Measurements from ENCODE around the gene NFASC. TPM values are rescaled to one million over a fixed set of nuclear protein-coding genes. Genes with fewer than 3 reads are reported as not detected.

The NFASC gene
- total and polyA plus RNA-seq, 2 experiments from 2014 or later: 0.75 to 2.2 TPM

- Histone ChIP-seq H2AFZ (no peak overlapping the region), H3K9me3 (ENCODE audit: low read depth) (no peaks in the 10 kb centered on the region), H3K4me3 (no peak overlapping the region), H3K36me3 (replicated peaks; ENCODE audit: insufficient read depth, low read depth) (no peaks in the 10 kb centered on the region), H3K27me3 (peaks cover 16% of the 10 kb centered on the region), H3K4me1 (ENCODE audit: insufficient read depth) (no peaks in the 10 kb centered on the region), H3K4me2 (no peak overlapping the region), H3K79me2 (no peaks in the 10 kb centered on the region), H3K27ac (no peak overlapping the region), H4K20me1 (ENCODE audit: insufficient read depth, poor library complexity, severe bottlenecking) (no peaks in the 10 kb centered on the region), H3K9me2 (replicated peaks; ENCODE audit: insufficient read depth) (no peaks in the 10 kb centered on the region)
- WGBS (ENCODE audit: low lambda C conversion rate, missing lambda C conversion rate): 56% methylated on average over 12 of the region's 12 CpGs
- DNase-seq (ENCODE audit: low spot score): peak; percentile 44
- TF ChIP-seq EZH2 (IDR thresholded peaks at IDR 0.05; ENCODE audit: borderline replicate concordance) (no peak), EZH2phosphoT487 (IDR thresholded peaks at IDR 0.05; ENCODE audit: low read depth, severe bottlenecking, unreplicated experiment) (no peak)
- TF ChIP-seq, protein P1, sequence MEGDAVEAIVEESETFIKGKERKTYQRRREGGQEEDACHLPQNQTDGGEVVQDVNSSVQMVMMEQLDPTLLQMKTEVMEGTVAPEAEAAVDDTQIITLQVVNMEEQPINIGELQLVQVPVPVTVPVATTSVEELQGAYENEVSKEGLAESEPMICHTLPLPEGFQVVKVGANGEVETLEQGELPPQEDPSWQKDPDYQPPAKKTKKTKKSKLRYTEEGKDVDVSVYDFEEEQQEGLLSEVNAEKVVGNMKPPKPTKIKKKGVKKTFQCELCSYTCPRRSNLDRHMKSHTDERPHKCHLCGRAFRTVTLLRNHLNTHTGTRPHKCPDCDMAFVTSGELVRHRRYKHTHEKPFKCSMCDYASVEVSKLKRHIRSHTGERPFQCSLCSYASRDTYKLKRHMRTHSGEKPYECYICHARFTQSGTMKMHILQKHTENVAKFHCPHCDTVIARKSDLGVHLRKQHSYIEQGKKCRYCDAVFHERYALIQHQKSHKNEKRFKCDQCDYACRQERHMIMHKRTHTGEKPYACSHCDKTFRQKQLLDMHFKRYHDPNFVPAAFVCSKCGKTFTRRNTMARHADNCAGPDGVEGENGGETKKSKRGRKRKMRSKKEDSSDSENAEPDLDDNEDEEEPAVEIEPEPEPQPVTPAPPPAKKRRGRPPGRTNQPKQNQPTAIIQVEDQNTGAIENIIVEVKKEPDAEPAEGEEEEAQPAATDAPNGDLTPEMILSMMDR (IDR thresholded peaks at IDR 0.05; ENCODE audit: poor library complexity): no peak
Observed at GRCh38 chr1:204971517-204972336, 101.1 kb downstream of the NFASC start.

GRCh38 chr1:204972426-204972825, 101.8 kb downstream of the NFASC start:
- no peak overlapping the region for H3K4me2 ChIP-seq
- no peak overlapping the region for H2AFZ ChIP-seq
- H3K4me1 ChIP-seq (ENCODE audit: insufficient read depth): no peaks in the 10 kb centered on the region
- H3K9me2 ChIP-seq (replicated peaks; ENCODE audit: insufficient read depth): no peaks in the 10 kb centered on the region
- H4K20me1 ChIP-seq (ENCODE audit: insufficient read depth, poor library complexity, severe bottlenecking): no peaks in the 10 kb centered on the region
- no peak for TF ChIP-seq EZH2 (IDR thresholded peaks at IDR 0.05; ENCODE audit: borderline replicate concordance)
- TF ChIP-seq, protein P1 (IDR thresholded peaks at IDR 0.05; ENCODE audit: poor library complexity): no peak
- TF ChIP-seq EZH2phosphoT487 (IDR thresholded peaks at IDR 0.05; ENCODE audit: low read depth, severe bottlenecking, unreplicated experiment): no peak
- H3K79me2 ChIP-seq: no peaks in the 10 kb centered on the region
- no peak overlapping the region for H3K27ac ChIP-seq
- no peaks in the 10 kb centered on the region for H3K9me3 ChIP-seq (ENCODE audit: low read depth)
- WGBS (ENCODE audit: low lambda C conversion rate, missing lambda C conversion rate): 86% methylated on average over 1 of the region's 1 CpG
- no peak overlapping the region for H3K4me3 ChIP-seq
- H3K27me3 ChIP-seq: peaks cover 14% of the 10 kb centered on the region
- H3K36me3 ChIP-seq (replicated peaks; ENCODE audit: insufficient read depth, low read depth): no peaks in the 10 kb centered on the region
- no peak for DNase-seq (ENCODE audit: low spot score)

- Histone ChIP-seq H3K4me1 (ENCODE audit: insufficient read depth) (no peaks in the 10 kb centered on the region), H3K27ac (no peak overlapping the region), H3K9me2 (replicated peaks; ENCODE audit: insufficient read depth) (no peaks in the 10 kb centered on the region), H3K36me3 (replicated peaks; ENCODE audit: insufficient read depth, low read depth) (no peaks in the 10 kb centered on the region), H3K9me3 (ENCODE audit: low read depth) (no peaks in the 10 kb centered on the region), H3K27me3 (peaks cover 14% of the 10 kb centered on the region), H3K79me2 (no peaks in the 10 kb centered on the region), H2AFZ (no peak overlapping the region), H3K4me2 (no peak overlapping the region), H4K20me1 (ENCODE audit: insufficient read depth, poor library complexity, severe bottlenecking) (no peaks in the 10 kb centered on the region), H3K4me3 (no peak overlapping the region)
- DNase-seq (ENCODE audit: low spot score): no peak
- TF ChIP-seq EZH2 (IDR thresholded peaks at IDR 0.05; ENCODE audit: borderline replicate concordance): no peak
- TF ChIP-seq EZH2phosphoT487 (IDR thresholded peaks at IDR 0.05; ENCODE audit: low read depth, severe bottlenecking, unreplicated experiment): no peak
- TF ChIP-seq, protein P1 (IDR thresholded peaks at IDR 0.05; ENCODE audit: poor library complexity): no peak
- WGBS (ENCODE audit: low lambda C conversion rate, missing lambda C conversion rate): 75% methylated on average over 6 of the region's 6 CpGs
Observed at GRCh38 chr1:204973449-204973848, 102.8 kb downstream of the NFASC start.

All from hepatocyte (in vitro differentiated cells).